SJCRH30 (cell line): Measurements from ENCODE around the gene AK4. TPM values are rescaled to one million over a fixed set of nuclear protein-coding genes. Genes with fewer than 3 reads are reported as not detected.
"Not testable (repeated sequence)": the region's sequence is repeated elsewhere in the genome, so short reads cannot be mapped to it uniquely, and the experiment has no call there.

Experiments
- DNase-seq, 2 experiments: peaks; one replicate each; pipeline ENCODE4 v3.0.0-alpha.2; 2015 to 2020
- H3K27ac ChIP-seq: fragments of 250-450 bp; sonication (Bioruptor Pico); 2 replicates; pipeline ENCODE4 v1.5.1; 2020; ENCODE audit warnings: mild to moderate bottlenecking, moderate library complexity
- H3K27me3 ChIP-seq: fragments of 250-450 bp; sonication (Bioruptor Pico); 2 replicates; pipeline ENCODE4 v1.5.1; 2020; ENCODE audit warnings: mild to moderate bottlenecking, moderate library complexity
- H3K36me3 ChIP-seq: fragments of 250-450 bp; sonication (Bioruptor Pico); 2 replicates; pipeline ENCODE4 v1.5.1; 2020; ENCODE audit warnings: mild to moderate bottlenecking, moderate library complexity
- H3K4me1 ChIP-seq: fragments of 250-450 bp; sonication (Bioruptor Pico); 2 replicates; pipeline ENCODE4 v1.5.1; 2020; ENCODE audit warnings: mild to moderate bottlenecking, moderate library complexity
- H3K4me3 ChIP-seq: fragments of 250-450 bp; sonication (Bioruptor Pico); 2 replicates; pipeline ENCODE4 v1.5.1; 2020; ENCODE audit warnings: mild to moderate bottlenecking, moderate library complexity
- H3K9me3 ChIP-seq: fragments of 250-450 bp; sonication (Bioruptor Pico); replicated peaks from 2 replicates; pipeline ENCODE4 v1.5.1; 2020; ENCODE audit warnings: mild to moderate bottlenecking, moderate library complexity
- total RNA-seq: library from RNA; depleted of rRNA; stranded (reverse); fragments of >200 nt; shearing (Covaris generic); gene quantifications from 2 replicates; pipeline ENCODE4 v1.2.3, GENCODE V29; 2014

AK4 gene
- total RNA-seq, 1 experiment from 2014 or later: 57.2 TPM

DNA sequence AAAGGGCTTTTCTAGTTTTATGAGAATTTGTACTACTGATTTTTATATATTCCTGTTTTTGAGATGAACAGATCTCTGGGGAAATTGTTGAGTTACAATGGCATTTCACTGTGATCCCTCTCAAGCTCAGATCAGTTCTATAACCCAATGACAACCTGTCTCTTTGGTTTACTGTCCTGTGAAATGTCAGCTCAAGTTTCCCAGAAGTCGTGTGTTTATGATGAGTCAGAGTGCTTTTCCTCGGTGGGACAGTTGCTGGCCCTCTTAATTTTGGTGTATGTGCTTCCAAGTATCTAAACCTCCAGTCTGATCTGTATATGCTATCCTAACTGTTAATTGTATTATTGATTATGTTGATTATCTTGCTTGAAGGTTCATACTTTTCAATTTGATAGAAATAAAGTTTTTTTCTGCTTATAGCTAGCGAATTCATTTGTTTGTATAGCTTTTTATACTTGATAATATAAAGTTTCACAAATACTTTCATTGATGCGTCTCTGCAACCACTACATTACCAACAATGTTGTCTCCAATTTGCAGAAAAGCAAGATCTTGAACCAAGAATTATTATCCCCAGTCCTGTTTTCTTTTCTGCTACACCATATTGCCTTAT lies 83.8 kb downstream of the AK4 start:
- Histone ChIP-seq H3K4me1 (no peaks in the 10 kb centered on the region; the same call in none of the 2 replicates), H3K9me3 (no peaks in the 10 kb centered on the region), H3K4me3 (no peak overlapping the region), H3K27me3 (no peaks in the 10 kb centered on the region), H3K27ac (no peak overlapping the region), H3K36me3 (no peaks in the 10 kb centered on the region)
- peak in 1 of 2 experiments; percentile 51 for DNase-seq

DNA sequence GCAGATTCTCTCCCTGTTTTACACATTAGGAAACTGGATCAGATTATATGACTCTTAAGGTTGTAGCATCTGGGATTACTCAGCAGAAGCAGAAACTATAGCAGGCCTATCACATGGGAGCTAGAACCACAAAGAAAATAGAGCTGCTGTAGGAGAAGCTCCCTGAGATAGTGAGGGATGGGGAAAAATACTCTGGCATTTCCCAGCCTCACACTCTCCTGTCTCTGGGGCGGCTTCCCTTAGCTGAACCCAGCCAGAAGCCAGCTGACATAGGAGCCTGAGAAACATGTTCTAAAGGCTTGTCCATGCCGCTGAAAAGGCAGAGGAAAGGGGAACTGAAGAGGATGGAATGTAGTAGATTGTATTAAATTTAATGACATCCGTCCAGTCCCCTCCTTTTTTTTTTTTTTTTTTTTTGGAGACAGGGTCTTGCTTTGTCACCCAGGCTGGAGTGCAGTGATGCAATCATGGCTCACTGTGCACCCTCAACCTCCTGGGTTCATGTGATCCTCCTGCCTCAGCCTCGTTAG lies 84.5 kb downstream of the AK4 start:
- DNase-seq: no peak
- no peak overlapping the region for H3K27ac ChIP-seq
- H3K27me3 ChIP-seq: no peaks in the 10 kb centered on the region
- no peak overlapping the region for H3K4me3 ChIP-seq
- H3K36me3 ChIP-seq: no peaks in the 10 kb centered on the region
- no peaks in the 10 kb centered on the region; the same call in none of the 2 replicates for H3K4me1 ChIP-seq
- H3K9me3 ChIP-seq: no peaks in the 10 kb centered on the region

DNA sequence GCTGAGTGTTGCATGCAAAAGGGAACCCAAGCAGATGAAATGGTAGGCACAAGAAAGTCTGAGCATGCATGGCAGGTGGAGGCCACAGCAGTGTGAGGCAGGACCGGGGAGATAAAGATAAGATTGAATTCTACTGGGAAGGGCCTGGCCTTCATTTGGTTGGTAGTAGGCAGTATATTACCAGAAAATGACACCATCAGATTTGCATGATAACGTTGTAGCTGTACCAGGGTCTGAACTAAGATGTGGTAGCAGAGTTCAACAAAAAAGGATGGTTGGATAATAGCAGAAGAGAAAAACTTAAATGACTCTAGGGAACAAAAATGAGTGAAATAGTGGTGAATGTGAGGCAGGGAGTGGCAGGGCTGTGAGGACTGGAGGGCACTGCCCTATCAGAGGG lies 85.8 kb downstream of the AK4 start:
- Histone ChIP-seq H3K27ac (no peak overlapping the region), H3K27me3 (no peaks in the 10 kb centered on the region), H3K4me3 (no peak overlapping the region), H3K36me3 (no peaks in the 10 kb centered on the region), H3K4me1 (no peaks in the 10 kb centered on the region; the same call in none of the 2 replicates), H3K9me3 (no peaks in the 10 kb centered on the region)
- DNase-seq: no peak

DNA sequence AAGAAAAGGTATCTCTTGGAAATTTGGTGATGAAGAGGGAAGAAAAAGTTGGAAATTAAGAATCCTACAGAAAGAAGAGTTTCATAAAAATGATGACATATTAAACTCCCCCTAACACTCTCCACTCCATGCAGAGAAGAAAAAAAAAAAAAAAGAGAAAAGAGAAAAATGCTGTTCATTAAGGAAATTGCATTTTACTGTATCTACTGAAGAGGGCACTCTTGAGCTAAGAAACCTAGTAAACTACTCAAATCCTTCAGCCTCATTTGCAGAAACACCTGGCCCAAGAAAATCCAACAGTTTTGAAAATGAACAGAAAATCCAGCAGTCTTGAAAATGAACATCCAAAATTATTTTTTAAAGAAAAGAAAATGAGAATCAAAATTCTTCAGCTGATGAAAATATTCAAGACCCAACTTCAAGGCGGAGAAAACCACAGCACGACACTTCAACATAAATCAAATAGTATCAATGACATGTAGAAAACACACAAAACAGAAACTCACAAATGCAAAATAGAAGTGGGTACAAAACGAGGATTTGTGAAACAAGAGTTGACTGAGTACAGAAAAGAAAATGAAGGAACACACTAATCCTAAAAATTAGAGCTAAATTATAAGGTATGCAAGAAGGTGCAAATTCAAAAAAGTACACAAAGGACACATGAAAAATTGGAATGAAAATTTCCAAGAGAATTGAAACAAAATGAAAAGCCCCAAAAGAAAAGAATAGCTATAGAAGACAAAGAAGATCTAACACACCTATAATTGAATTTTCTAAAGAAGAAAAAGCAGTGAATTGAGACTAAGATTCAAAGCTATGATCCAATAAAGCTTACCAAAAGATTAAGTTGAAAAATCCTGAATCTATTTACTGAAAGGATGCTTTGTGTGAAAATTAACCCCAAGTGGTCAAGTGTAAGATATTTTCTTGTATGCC lies 88.1 kb downstream of the AK4 start:
- H3K36me3 ChIP-seq: no peaks in the 10 kb centered on the region

DNA sequence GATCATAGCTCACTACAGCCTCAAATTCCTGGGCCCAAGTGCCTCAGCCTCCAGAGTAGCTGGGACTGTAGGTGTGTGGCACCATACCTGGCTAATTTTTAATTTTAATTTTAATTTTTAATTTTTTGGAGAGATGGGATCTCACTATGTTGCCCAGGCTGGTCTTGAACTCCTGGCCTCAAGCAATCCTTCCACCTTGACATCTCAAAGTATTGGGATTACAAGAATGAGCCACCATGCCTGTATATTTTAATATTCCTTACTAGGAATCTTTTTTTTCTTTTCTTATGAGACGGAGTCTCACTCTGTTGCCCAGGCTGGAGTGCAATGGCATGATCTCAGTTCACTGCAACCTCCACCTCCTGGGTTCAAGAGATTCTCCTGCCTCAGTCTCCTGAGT lies 89.1 kb downstream of the AK4 start:
- H3K4me1 ChIP-seq, H3K27me3 ChIP-seq, DNase-seq, H3K9me3 ChIP-seq, H3K36me3 ChIP-seq, H3K4me3 ChIP-seq, H3K27ac ChIP-seq: not testable (repeated sequence)

More for the DNA sequence above, 88.1 kb downstream of the AK4 start:
- no peaks in the 10 kb centered on the region; the same call in none of the 2 replicates for H3K4me1 ChIP-seq
- no peak overlapping the region for H3K4me3 ChIP-seq
- no peak overlapping the region for H3K27ac ChIP-seq
- H3K27me3 ChIP-seq: no peaks in the 10 kb centered on the region
- no peaks in the 10 kb centered on the region for H3K9me3 ChIP-seq
- peak in 1 of 2 experiments; percentile 63 for DNase-seq

DNA sequence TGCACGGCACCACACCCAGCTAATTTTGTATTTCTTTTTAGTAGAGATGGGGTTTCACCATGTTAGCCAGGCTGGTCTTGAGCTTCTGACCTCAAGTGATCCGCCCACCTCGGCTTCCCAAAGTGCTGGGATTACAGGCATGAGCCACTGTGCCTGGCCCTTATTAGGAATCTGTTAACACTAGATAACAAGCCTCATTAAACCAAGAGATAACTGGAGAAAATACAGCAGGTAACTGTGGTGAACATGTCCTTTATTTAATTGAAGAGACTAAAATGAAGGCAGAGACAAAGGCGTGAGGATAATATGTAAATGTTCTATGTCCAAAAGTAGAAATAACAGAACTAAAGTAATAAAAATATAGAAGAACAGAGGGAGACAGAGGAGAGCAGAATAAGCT lies 89.5 kb downstream of the AK4 start:
- no peak for DNase-seq
- no peak overlapping the region for H3K4me3 ChIP-seq
- no peaks in the 10 kb centered on the region for H3K4me1 ChIP-seq
- H3K9me3 ChIP-seq: no peaks in the 10 kb centered on the region
- no peaks in the 10 kb centered on the region for H3K36me3 ChIP-seq
- no peak overlapping the region for H3K27ac ChIP-seq
- H3K27me3 ChIP-seq: no peaks in the 10 kb centered on the region

DNA sequence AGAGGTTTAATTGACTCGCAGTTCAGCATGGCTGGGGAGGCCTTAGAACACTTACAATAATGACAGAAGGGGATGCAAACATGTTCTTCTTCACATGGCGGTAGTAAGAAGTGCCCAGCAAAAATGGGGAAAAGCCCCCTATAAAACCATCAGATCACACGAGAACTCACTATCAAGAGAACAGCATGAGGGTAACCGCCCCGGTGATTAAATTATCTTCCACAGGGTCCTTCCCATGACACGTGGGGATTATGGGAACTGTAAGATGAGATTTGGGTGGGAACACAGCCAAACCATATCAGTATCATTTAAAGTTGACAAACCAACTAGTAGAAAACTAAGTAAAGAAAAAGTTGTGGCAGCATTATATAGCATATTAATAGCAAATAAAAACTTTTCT lies 90.0 kb downstream of the AK4 start:
- H3K4me1 ChIP-seq: no peaks in the 10 kb centered on the region
- H3K27ac ChIP-seq: no peak overlapping the region
- H3K36me3 ChIP-seq: no peaks in the 10 kb centered on the region
- no peaks in the 10 kb centered on the region for H3K9me3 ChIP-seq
- H3K27me3 ChIP-seq: no peaks in the 10 kb centered on the region
- H3K4me3 ChIP-seq: no peak overlapping the region
- DNase-seq: peak in 1 of 2 experiments; percentile 42

DNA sequence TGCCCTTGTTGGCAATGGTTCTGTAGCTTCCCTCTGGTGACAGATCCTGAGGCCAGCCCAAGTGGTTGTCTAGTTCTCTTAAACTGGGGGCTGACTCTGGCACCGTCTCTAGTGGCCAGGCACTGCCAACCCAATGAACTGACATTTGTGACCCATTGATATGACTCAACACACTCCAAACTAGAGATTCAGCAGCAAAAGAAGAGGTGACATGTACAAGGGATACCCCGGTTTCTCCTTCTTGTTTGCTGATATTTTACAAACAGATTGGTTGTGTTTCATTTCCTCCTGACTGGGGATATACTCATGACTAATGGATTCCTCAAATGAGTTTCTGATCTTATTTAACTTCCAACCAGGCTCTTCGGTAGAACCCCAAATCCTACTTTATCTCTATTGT lies 95.5 kb downstream of the AK4 start:
- Histone ChIP-seq H3K27ac (no peak overlapping the region), H3K4me3 (no peak overlapping the region), H3K27me3 (no peaks in the 10 kb centered on the region), H3K4me1 (no peaks in the 10 kb centered on the region), H3K9me3 (no peaks in the 10 kb centered on the region), H3K36me3 (no peaks in the 10 kb centered on the region)
- no peak for DNase-seq

DNA sequence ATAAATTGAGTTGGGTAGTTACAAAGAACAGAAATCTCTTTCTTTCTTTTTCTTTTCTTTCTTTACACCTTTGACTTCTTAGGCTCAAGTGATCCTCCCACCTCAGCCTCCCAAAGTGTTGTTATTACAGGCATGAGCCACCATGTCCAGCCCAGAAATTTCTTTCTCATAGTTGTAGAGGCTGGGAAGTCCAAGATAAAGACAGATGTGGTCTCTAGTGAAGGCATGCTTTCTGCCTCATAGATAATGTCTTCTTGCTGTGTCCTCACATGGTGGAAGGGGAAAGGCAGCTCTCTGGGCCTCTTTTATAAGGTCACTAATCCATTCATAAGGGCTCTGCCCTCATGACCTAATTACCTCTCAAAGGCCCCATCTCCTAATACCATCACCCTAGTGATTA lies 97.3 kb downstream of the AK4 start:
- no peaks in the 10 kb centered on the region for H3K4me1 ChIP-seq
- no peaks in the 10 kb centered on the region for H3K36me3 ChIP-seq
- no peaks in the 10 kb centered on the region for H3K9me3 ChIP-seq
- DNase-seq: no peak
- H3K27me3 ChIP-seq: no peaks in the 10 kb centered on the region
- no peak overlapping the region for H3K27ac ChIP-seq
- no peak overlapping the region for H3K4me3 ChIP-seq

DNA sequence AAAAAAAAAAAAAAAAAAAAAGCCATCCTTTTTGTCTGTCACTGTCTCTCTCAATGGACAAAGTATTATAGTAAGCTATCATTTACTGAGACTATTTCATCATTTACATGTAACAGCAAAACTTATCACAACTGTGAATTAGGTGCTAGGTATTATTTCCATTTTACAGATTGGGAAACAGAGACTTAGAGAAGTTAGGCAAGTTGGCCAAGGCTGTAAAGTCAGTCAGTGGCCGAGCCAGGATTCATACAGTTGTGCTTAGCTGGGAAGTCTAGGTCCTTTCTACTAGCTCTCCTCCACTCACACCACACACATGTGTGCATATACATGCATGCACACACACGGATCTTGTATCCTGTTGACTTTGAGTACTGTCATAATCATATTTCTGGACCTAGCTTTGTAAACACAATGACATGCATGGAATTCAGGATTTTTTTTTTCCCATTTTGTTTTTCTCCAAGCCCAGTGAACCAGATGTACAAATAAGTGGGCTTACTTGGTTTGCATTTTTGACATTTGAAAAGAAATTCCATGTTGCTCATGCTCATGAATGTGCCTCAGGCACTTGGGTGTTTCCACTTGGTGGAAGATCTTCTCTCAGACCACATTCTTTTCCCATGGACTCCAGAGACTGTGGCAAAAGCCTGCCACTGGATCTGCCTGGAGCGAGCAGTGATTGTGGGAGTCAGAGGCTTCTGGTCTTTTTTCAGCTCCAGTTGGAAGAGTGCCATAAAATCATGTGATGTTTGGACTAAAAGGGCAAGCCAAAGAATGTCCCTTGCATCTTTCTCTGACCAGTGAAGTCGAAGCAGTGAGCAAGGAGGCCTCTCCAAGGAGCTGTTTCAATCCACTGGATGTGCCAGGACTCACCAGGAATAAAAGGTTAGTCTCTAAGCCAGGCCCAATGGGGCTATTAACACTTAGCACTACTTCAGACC lies 99.7 kb downstream of the AK4 start:
- peak; percentile 17 to 28 for DNase-seq
- Histone ChIP-seq H3K4me1 (no peaks in the 10 kb centered on the region), H3K4me3 (no peak overlapping the region), H3K27ac (no peak overlapping the region), H3K9me3 (no peaks in the 10 kb centered on the region), H3K27me3 (no peaks in the 10 kb centered on the region), H3K36me3 (no peaks in the 10 kb centered on the region)

DNA sequence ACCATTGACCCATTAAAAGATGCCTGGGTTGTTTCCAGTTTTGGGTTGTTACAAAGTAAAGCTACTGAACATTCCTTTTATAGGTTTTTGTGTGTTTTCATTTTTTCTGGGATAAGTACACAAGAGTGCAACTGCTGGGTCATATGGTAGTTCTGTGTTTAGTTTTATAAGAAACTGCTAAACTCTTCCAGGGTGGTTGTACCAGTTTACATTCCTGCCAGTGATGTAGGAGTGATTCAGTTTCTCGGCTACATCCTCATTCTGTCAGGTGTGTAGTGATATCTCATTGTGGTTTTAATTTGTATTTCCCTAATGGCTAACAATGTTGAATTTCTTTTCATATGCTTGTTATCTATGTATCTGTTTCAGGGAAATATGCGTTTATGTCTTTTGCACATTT lies 102.8 kb downstream of the AK4 start:
- no peaks in the 10 kb centered on the region; the same call in 1 of the 2 replicates for H3K4me1 ChIP-seq
- H3K9me3 ChIP-seq: no peaks in the 10 kb centered on the region
- H3K27ac ChIP-seq: no peak overlapping the region
- no peak overlapping the region for H3K4me3 ChIP-seq
- H3K36me3 ChIP-seq: no peaks in the 10 kb centered on the region
- peaks cover 9% of the 10 kb centered on the region for H3K27me3 ChIP-seq
- no peak for DNase-seq

DNA sequence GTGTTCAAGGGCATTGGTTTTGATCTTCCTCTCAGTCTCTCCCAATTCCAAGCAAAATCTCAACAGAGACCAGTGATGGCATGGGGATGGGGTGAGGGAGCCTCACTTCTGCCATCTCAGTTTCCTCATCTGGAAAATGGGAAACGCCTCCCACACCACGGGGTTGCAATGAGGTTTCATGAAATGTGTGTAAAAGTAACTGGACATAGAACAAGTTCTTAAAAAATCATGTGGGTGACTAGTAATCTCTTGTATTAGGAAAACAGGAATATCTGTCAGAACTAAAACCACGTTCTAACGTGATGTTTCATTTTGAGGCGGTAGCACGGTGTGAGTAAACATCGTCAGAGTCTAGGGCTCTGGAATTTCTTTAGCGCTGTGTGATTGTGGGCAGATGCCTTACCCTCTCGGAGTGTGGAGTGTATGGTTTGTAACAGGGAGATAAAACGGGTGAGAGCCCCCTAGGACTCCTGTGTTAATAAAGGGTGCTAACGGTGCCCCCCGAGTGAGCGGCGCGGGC lies 105.9 kb downstream of the AK4 start:
- Histone ChIP-seq H3K9me3 (no peaks in the 10 kb centered on the region), H3K4me3 (peak overlapping the region; percentile 61), H3K27me3 (peaks cover 9% of the 10 kb centered on the region), H3K36me3 (no peaks in the 10 kb centered on the region), H3K4me1 (no peaks in the 10 kb centered on the region; the same call in 1 of the 2 replicates), H3K27ac (no peak overlapping the region)
- no peak for DNase-seq

DNA sequence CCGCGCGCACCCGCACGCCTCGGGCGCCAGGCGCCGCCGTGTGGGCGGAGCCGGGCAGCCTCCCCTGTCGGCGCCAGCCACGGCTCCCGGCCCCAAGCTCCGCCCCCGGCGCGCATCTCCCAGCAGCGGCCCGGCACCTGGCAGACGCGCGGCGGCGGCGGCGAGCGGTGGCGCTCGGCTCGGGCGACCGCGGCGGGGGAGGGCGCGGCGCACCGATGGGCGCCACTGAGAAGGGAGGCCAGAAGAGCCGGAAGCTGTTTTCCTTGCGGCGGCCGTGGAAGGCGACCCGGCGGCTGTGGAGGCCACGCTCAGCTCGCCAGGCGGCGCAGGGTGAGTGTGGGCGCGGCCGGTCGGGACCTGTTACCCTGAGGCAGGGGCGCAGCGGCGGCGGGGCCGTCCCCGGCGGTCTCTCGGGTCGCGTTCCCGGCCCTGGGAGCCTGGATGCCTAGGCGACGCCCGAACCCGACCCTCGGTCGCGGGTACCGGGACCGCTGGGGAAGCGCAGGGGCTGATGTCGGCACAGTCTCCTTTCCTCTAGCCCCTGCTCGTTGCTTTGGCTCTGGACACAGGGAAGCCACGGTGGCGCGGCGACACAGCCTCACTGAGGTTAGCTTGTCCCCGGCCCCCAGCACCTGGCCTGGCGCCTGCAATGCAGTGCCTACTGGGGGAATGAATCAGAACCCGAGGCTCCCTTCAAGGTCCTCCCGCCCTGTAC lies 106.5 kb downstream of the AK4 start:
- no peaks in the 10 kb centered on the region for H3K36me3 ChIP-seq
- no peaks in the 10 kb centered on the region; the same call in 1 of the 2 replicates for H3K4me1 ChIP-seq
- no peaks in the 10 kb centered on the region for H3K9me3 ChIP-seq
- H3K27ac ChIP-seq: no peak overlapping the region
- H3K4me3 ChIP-seq: peak overlapping the region; percentile 61
- peaks cover 9% of the 10 kb centered on the region for H3K27me3 ChIP-seq
- peak; percentile 65 to 76 for DNase-seq
